OCI-LY3 (cell line): ENCODE measurements around the gene ZFAND3.
"Not testable (repeated sequence)": the region's sequence is repeated elsewhere in the genome, so short reads cannot be mapped to it uniquely, and the experiment has no call there.

Experiments used
- H2AFZ ChIP-seq: fragments of 200-600, 300-600 bp; shearing (Covaris generic); 2 replicates; pipeline ENCODE4 v1.6.0; 2014; ENCODE audit warnings: antibody characterized with exemption, low read depth, low read length
- H3K27ac ChIP-seq: fragments of 200-600, 300-600 bp; sonication (generic); 2 replicates; pipeline ENCODE4 v1.5.1; 2014; ENCODE audit warnings: mild to moderate bottlenecking, low read length, moderate library complexity, mixed read lengths
- H3K27me3 ChIP-seq: fragments of 200-600, 300-600 bp; sonication (generic); 2 replicates; pipeline ENCODE4 v1.6.1; 2014; ENCODE audit warnings: low read depth, low read length, mixed read lengths
- H3K36me3 ChIP-seq: fragments of 200-600, 300-600 bp; sonication (generic); replicated peaks from 2 replicates; pipeline ENCODE3; 2014; ENCODE audit warnings: low read depth, low read length, mixed read lengths
- H3K4me1 ChIP-seq: fragments of 300-600, 200-600 bp; sonication (generic); 2 replicates; pipeline ENCODE4 v1.6.1; 2014; ENCODE audit warnings: low read length, mixed read lengths
- H3K4me2 ChIP-seq: fragments of 200-600, 300-600 bp; sonication (generic); 2 replicates; pipeline ENCODE4 v1.6.1; 2014; ENCODE audit warnings: low read length, mixed read lengths
- H3K4me3 ChIP-seq: fragments of 300-600, 200-600 bp; sonication (generic); 2 replicates; pipeline ENCODE4 v1.5.1; 2014; ENCODE audit warnings: antibody characterized with exemption, mild to moderate bottlenecking, low read length, moderate library complexity
- H3K79me2 ChIP-seq: fragments of 300-600, 200-600 bp; shearing (Covaris generic); 2 replicates; pipeline ENCODE4 v1.6.1; 2014; ENCODE audit warnings: mild to moderate bottlenecking, low read length, mixed read lengths
- H3K9ac ChIP-seq: fragments of 300-600, 200-600 bp; shearing (Covaris generic); 2 replicates; pipeline ENCODE4 v1.6.0; 2014; ENCODE audit warnings: mild to moderate bottlenecking, low read length, moderate library complexity
- H3K9me3 ChIP-seq: fragments of 200-600, 300-600 bp; shearing (Covaris generic); 2 replicates; pipeline ENCODE4 v1.6.1; 2014; ENCODE audit warnings: low read length, mixed read lengths; ENCODE audit not compliant: insufficient read depth
- H4K20me1 ChIP-seq: fragments of 200-600, 300-600 bp; sonication (generic); 2 replicates; pipeline ENCODE4 v1.6.1; 2016; ENCODE audit warnings: low read length, mixed read lengths; ENCODE audit not compliant: insufficient read depth
- EZH2phosphoT487 ChIP-seq: fragments of 200-600 bp; shearing (Covaris generic); IDR thresholded peaks from 2 replicates; pipeline ENCODE4 v1.6.1; 2018; ENCODE audit warnings: antibody characterized with exemption, mixed run types, low read depth
- TF ChIP-seq, protein P1 (sequence below): fragments of 200-600, 300-600 bp; sonication (generic); IDR thresholded peaks from 2 replicates; pipeline ENCODE4 v1.5.1; 2014; ENCODE audit warnings: antibody characterized with exemption, low read length, low read depth

Gene ZFAND3

DNA sequence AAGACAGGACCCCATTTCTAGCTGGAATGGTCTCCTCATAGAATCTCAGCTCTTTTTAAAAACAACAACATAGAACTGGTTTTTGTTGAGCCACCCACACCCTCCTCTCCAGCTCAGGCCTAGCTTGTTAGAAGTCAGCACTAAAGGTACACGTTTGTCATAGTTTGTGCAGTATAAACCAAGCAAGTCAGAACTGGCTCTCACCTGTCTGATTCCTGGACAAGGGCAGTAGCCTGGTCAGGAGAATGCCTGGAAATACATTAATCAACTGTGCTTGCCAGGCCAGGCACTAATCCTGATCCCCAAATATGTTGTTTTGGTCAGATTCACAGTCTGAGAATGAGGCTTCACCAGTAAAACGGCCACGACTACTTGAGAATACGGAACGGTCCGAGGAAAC is 296.7 kb downstream of the ZFAND3 start:
- peaks cover 10% of the 10 kb centered on the region for H4K20me1 ChIP-seq
- no peak overlapping the region for H3K27ac ChIP-seq
- H3K79me2 ChIP-seq, result no peaks in the 10 kb centered on the region
- no peak overlapping the region for H3K4me2 ChIP-seq
- no peak overlapping the region for H2AFZ ChIP-seq
- no peaks in the 10 kb centered on the region for H3K9me3 ChIP-seq
- H3K4me1 ChIP-seq, result peaks cover 19% of the 10 kb centered on the region
- H3K9ac ChIP-seq, result no peak overlapping the region
- H3K4me3 ChIP-seq, result no peak overlapping the region
- TF ChIP-seq, protein P1, sequence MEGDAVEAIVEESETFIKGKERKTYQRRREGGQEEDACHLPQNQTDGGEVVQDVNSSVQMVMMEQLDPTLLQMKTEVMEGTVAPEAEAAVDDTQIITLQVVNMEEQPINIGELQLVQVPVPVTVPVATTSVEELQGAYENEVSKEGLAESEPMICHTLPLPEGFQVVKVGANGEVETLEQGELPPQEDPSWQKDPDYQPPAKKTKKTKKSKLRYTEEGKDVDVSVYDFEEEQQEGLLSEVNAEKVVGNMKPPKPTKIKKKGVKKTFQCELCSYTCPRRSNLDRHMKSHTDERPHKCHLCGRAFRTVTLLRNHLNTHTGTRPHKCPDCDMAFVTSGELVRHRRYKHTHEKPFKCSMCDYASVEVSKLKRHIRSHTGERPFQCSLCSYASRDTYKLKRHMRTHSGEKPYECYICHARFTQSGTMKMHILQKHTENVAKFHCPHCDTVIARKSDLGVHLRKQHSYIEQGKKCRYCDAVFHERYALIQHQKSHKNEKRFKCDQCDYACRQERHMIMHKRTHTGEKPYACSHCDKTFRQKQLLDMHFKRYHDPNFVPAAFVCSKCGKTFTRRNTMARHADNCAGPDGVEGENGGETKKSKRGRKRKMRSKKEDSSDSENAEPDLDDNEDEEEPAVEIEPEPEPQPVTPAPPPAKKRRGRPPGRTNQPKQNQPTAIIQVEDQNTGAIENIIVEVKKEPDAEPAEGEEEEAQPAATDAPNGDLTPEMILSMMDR, result no peak
- TF ChIP-seq EZH2phosphoT487, result no peak
- peaks cover 11% of the 10 kb centered on the region for H3K36me3 ChIP-seq
- H3K27me3 ChIP-seq, result no peaks in the 10 kb centered on the region

DNA sequence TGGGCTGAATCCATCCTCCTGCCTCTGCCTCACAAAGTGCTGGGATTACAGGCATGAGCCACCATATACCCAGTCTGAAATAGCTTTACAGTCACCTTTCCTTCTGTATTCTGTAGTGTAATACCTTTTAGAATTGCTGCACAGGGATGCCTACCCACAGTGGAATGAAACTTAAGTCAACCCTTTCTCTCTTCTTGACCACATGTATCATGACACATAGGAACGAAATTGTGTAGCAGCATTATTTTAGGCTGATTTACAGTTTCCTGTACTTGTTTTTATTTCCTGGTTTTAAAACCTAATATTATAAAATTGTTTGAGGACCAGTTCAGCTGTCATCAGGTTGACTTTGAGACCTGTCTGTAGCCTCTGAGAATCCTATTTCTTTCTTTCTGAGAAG is 297.8 kb downstream of the ZFAND3 start:
- Histone ChIP-seq H3K36me3 (peaks cover 11% of the 10 kb centered on the region), H3K27ac (no peak overlapping the region), H3K4me2 (no peak overlapping the region), H3K4me3 (no peak overlapping the region), H3K79me2 (no peaks in the 10 kb centered on the region), H3K27me3 (no peaks in the 10 kb centered on the region), H3K9me3 (no peaks in the 10 kb centered on the region), H4K20me1 (peaks cover 10% of the 10 kb centered on the region), H3K4me1 (peaks cover 19% of the 10 kb centered on the region), H2AFZ (no peak overlapping the region), H3K9ac (no peak overlapping the region)
- TF ChIP-seq, protein P1, result no peak
- TF ChIP-seq EZH2phosphoT487, result no peak

DNA sequence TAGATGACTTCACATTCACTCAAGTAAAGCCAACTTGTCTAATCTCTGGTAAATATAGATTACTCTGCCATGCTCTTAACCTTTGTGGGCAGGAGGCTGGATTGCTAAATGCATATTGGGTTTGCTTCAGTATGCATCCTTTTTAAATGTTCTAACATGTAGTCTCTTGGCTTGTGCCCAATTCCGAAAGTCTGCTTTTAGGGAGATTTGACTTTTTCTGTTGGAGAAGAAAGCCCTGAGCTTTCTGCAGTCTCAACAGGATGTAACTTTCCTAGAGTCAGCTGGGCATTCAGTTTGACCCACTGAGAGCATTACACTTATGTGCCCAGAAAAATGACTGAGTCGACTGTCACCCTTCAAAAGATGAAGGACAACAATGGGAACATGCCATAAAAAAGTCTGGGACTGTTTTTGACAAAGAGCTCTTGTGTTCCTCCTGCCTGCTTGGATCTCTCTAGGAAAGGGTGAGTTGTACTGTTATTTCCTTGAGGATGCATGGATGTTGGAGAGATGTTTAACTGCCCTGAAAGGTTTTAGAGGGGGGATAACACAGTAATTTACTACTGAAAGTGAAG is 299.4 kb downstream of the ZFAND3 start:
- Histone ChIP-seq H3K9ac (no peak overlapping the region), H3K79me2 (no peaks in the 10 kb centered on the region), H2AFZ (no peak overlapping the region), H3K27ac (no peak overlapping the region), H3K4me3 (no peak overlapping the region), H3K4me2 (no peak overlapping the region), H4K20me1 (peaks cover 10% of the 10 kb centered on the region), H3K36me3 (peaks cover 11% of the 10 kb centered on the region), H3K4me1 (peaks cover 10% of the 10 kb centered on the region), H3K27me3 (no peaks in the 10 kb centered on the region), H3K9me3 (no peaks in the 10 kb centered on the region)
- TF ChIP-seq, protein P1, result no peak
- TF ChIP-seq EZH2phosphoT487, result no peak

DNA sequence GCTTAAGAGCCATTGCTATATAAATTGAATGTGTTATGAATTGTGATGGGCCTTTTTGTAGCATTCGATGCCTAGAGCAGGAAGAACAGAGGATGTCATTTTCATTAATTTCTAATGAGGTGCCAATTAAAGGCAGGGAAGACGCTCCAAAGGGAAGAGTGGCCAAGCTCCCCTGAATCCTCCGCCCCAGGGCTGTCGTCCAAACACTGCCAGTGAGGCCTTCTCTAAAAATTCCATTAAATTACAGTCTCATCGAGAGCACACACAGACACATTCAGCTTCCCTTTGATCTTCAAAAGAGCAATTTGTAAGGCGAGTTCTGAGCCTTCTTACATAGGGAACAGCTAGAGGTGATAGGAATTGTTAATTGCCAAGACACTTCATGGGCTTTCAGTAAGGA is 300.0 kb downstream of the ZFAND3 start:
- no peak for TF ChIP-seq EZH2phosphoT487
- TF ChIP-seq, protein P1, result no peak
- Histone ChIP-seq H4K20me1 (peaks cover 10% of the 10 kb centered on the region), H3K79me2 (no peaks in the 10 kb centered on the region), H3K4me2 (no peak overlapping the region), H3K4me1 (0 out of 2 replicates have a peak, but pooled peaks cover 8% of the 10 kb centered on the region), H2AFZ (no peak overlapping the region), H3K27me3 (no peaks in the 10 kb centered on the region), H3K4me3 (no peak overlapping the region), H3K9me3 (no peaks in the 10 kb centered on the region), H3K36me3 (peaks cover 11% of the 10 kb centered on the region), H3K9ac (no peak overlapping the region), H3K27ac (no peak overlapping the region)

DNA sequence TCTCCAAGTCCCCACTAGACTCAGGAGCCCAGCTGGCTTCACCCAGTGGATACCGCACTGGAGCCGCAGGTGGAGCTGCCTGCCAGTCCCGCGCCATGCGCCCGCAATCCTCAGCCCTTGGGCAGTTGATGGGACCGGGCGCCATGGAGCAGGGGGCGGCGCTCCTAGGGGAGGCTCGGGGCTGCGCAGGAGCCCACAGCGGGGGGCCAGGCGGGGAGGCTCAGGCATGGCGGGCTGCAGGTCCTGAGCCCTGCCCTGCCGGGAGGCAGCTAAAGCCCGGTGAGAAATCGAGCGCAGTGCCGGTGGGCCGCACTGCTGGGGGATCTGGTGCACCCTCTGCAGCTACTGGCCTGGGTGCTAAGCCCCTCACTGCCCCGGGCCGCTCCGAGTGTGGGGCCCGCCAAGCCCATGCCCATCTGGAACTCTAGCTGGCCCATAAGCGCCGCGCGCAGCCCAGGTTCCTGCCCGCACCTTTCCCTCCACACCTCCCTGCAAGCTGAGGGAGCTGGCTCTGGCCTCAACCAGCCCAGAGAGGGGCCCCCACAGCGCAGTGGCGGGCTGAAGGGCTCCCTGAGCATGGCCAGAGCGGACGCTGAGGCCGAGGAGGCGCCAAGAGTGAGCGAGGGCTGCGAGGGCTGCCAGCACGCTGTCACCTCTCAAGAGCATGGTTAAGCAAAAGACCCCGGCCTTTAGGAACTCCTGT is 304.8 kb downstream of the ZFAND3 start:
- H3K9me3 ChIP-seq, H3K27me3 ChIP-seq, H3K9ac ChIP-seq, H3K36me3 ChIP-seq, H3K4me2 ChIP-seq, H3K4me1 ChIP-seq, H2AFZ ChIP-seq, H3K79me2 ChIP-seq, H3K27ac ChIP-seq, H4K20me1 ChIP-seq, H3K4me3 ChIP-seq: not testable (repeated sequence)
